Neural progenitor cell (in vitro differentiated cells): ENCODE measurements around the gene SEMA6D. TPM values are rescaled to one million over a fixed set of nuclear protein-coding genes. Genes with fewer than 3 reads are reported as not detected.

Experiments used
- DNase-seq: peaks from one replicate; pipeline ENCODE4 v3.0.0-alpha.2; 2016; ENCODE audit warnings: low spot score
- H2AFZ ChIP-seq: fragments of 200-600 bp; sonication (generic); replicated peaks from 2 replicates; pipeline ENCODE4 v1.6.1; 2016; ENCODE audit warnings: antibody characterized with exemption
- H3F3A ChIP-seq: fragments of 200-600 bp; sonication (generic); 2 replicates; pipeline ENCODE4 v1.6.1; 2016; ENCODE audit warnings: antibody characterized with exemption, low read depth
- H3K27ac ChIP-seq: fragments of 200-600 bp; sonication (generic); 2 replicates; pipeline ENCODE4 v1.5.1; 2016; ENCODE audit warnings: mild to moderate bottlenecking
- H3K27me3 ChIP-seq: fragments of 200-600 bp; sonication (generic); 2 replicates; pipeline ENCODE4 v1.6.1; 2016; ENCODE audit warnings: mild to moderate bottlenecking, moderate library complexity
- H3K36me3 ChIP-seq: fragments of 200-600 bp; sonication (generic); 2 replicates; pipeline ENCODE4 v1.5.1; 2016
- H3K4me1 ChIP-seq: fragments of 200-600 bp; sonication (generic); 2 replicates; pipeline ENCODE4 v1.6.1; 2016; ENCODE audit warnings: mixed run types
- H3K4me2 ChIP-seq: fragments of 200-600 bp; sonication (generic); 2 replicates; pipeline ENCODE4 v1.6.1; 2016
- H3K4me3 ChIP-seq: fragments of 200-600 bp; sonication (generic); 2 replicates; pipeline ENCODE4 v1.5.1; 2016
- H3K79me2 ChIP-seq: fragments of 200-600 bp; sonication (generic); 2 replicates; pipeline ENCODE4 v1.6.1; 2016; ENCODE audit warnings: low read depth
- H3K9ac ChIP-seq: fragments of 200-600 bp; sonication (generic); 2 replicates; pipeline ENCODE4 v1.6.1; 2016
- H3K9me3 ChIP-seq: fragments of 200-600 bp; sonication (generic); 2 replicates; pipeline ENCODE4 v1.5.1; 2016; ENCODE audit warnings: low read depth
- H4K20me1 ChIP-seq: fragments of 200-600 bp; sonication (generic); 2 replicates; pipeline ENCODE4 v1.6.1; 2016; ENCODE audit warnings: low read depth
- H3K27ac Mint-ChIP-seq: 3 replicates; pipeline ENCODE4 v1.8.0; 2021; ENCODE audit warnings: mixed read lengths
- H3K27me3 Mint-ChIP-seq: 2 replicates; pipeline ENCODE4 v1.8.0; 2022; ENCODE audit warnings: low read depth, mild to moderate bottlenecking, inconsistent platforms, moderate library complexity, mixed read lengths; ENCODE audit not compliant: insufficient read depth
- H3K36me3 Mint-ChIP-seq: 3 replicates; pipeline ENCODE4 v1.8.0; 2021; ENCODE audit warnings: mixed read lengths
- H3K4me1 Mint-ChIP-seq: 3 replicates; pipeline ENCODE4 v1.8.0; 2021; ENCODE audit warnings: mixed read lengths
- H3K4me3 Mint-ChIP-seq: 3 replicates; pipeline ENCODE4 v1.8.0; 2021; ENCODE audit warnings: mild to moderate bottlenecking, moderate library complexity, mixed read lengths
- H3K9me3 Mint-ChIP-seq: 3 replicates; pipeline ENCODE4 v1.8.0; 2020; ENCODE audit warnings: mixed read lengths
- CTCF ChIP-seq: fragments of 200-600 bp; sonication (generic); IDR thresholded peaks from 2 replicates; pipeline ENCODE4 v1.5.1; 2017; ENCODE audit warnings: antibody characterized with exemption, mild to moderate bottlenecking
- EZH2 ChIP-seq: fragments of 200-600 bp; sonication (generic); IDR thresholded peaks from 2 replicates; pipeline ENCODE4 v1.6.1; 2017; ENCODE audit warnings: antibody characterized with exemption, mild to moderate bottlenecking, moderate library complexity
- EZH2phosphoT487 ChIP-seq: fragments of 200-600 bp; sonication (generic); IDR thresholded peaks from 2 replicates; pipeline ENCODE4 v1.6.1; 2017; ENCODE audit warnings: antibody characterized with exemption
- total RNA-seq: library from RNA; depleted of rRNA; stranded (reverse); fragments of >200 nt; gene quantifications from 2 replicates; pipeline ENCODE4 v1.2.3, GENCODE V29; 2015; ENCODE audit warnings: low replicate concordance

Gene SEMA6D
- total RNA-seq, 1 donor from 2014 or later, result 23.5 TPM

GRCh38 chr15:47812470-47812999 lies 95.2 kb downstream of the SEMA6D start:
- DNase-seq, result no peak
- H3F3A ChIP-seq, result no peaks in the 10 kb centered on the region
- H3K27ac Mint-ChIP-seq, result no peak overlapping the region
- H3K4me3 ChIP-seq, result no peak overlapping the region
- H3K27me3 Mint-ChIP-seq, result no peaks in the 10 kb centered on the region
- H3K4me1 ChIP-seq, result no peaks in the 10 kb centered on the region
- H3K36me3 Mint-ChIP-seq, result no peaks in the 10 kb centered on the region
- no peak overlapping the region for H3K4me2 ChIP-seq
- H4K20me1 ChIP-seq, result no peaks in the 10 kb centered on the region
- no peak overlapping the region for H2AFZ ChIP-seq
- no peak overlapping the region for H3K9ac ChIP-seq
- H3K79me2 ChIP-seq, result no peaks in the 10 kb centered on the region
- H3K9me3 ChIP-seq, result no peaks in the 10 kb centered on the region
- TF ChIP-seq EZH2, result no peak
- TF ChIP-seq CTCF, result no peak
- TF ChIP-seq EZH2phosphoT487, result no peak
- H3K27me3 ChIP-seq, result no peaks in the 10 kb centered on the region
- no peaks in the 10 kb centered on the region for H3K36me3 ChIP-seq
- no peaks in the 10 kb centered on the region for H3K9me3 Mint-ChIP-seq
- peaks cover 14% of the 10 kb centered on the region for H3K4me1 Mint-ChIP-seq
- H3K4me3 Mint-ChIP-seq, result no peak overlapping the region
- no peak overlapping the region for H3K27ac ChIP-seq

- H3K9me3 Mint-ChIP-seq, result no peaks in the 10 kb centered on the region
- no peak overlapping the region for H2AFZ ChIP-seq
- peaks cover 28% of the 10 kb centered on the region for H3K4me1 Mint-ChIP-seq
- H3K27ac ChIP-seq, result no peak overlapping the region
- no peak for DNase-seq
- no peaks in the 10 kb centered on the region for H3K27me3 Mint-ChIP-seq
- H3K27ac Mint-ChIP-seq, result no peak overlapping the region
- H3K27me3 ChIP-seq, result no peaks in the 10 kb centered on the region
- no peak overlapping the region for H3K9ac ChIP-seq
- H3F3A ChIP-seq, result peaks cover 7% of the 10 kb centered on the region
- no peaks in the 10 kb centered on the region for H3K36me3 ChIP-seq
- H3K79me2 ChIP-seq, result no peaks in the 10 kb centered on the region
- H3K36me3 Mint-ChIP-seq, result no peaks in the 10 kb centered on the region
- TF ChIP-seq EZH2phosphoT487 (no peak), EZH2 (no peak), CTCF (no peak)
- no peak overlapping the region for H3K4me3 ChIP-seq
- H4K20me1 ChIP-seq, result no peaks in the 10 kb centered on the region
- no peaks in the 10 kb centered on the region for H3K9me3 ChIP-seq
- no peak overlapping the region for H3K4me2 ChIP-seq
- no peak overlapping the region for H3K4me3 Mint-ChIP-seq
- H3K4me1 ChIP-seq, result peaks cover 12% of the 10 kb centered on the region
Measured at GRCh38 chr15:47813748-47814384, 96.6 kb downstream of the SEMA6D start.

- Histone ChIP-seq H3K9me3 (no peaks in the 10 kb centered on the region), H3K4me2 (no peak overlapping the region), H4K20me1 (no peaks in the 10 kb centered on the region), H3K79me2 (no peaks in the 10 kb centered on the region), H3K27ac (no peak overlapping the region), H3K4me1 (peaks cover 16% of the 10 kb centered on the region), H3K36me3 (no peaks in the 10 kb centered on the region), H3K27me3 (no peaks in the 10 kb centered on the region), H3K4me3 (no peak overlapping the region), H3K9ac (no peak overlapping the region), H2AFZ (no peak overlapping the region), H3F3A (peaks cover 7% of the 10 kb centered on the region)
- Mint-ChIP-seq H3K4me1 (peaks cover 33% of the 10 kb centered on the region), H3K4me3 (no peak overlapping the region), H3K9me3 (no peaks in the 10 kb centered on the region), H3K36me3 (no peaks in the 10 kb centered on the region), H3K27ac (no peak overlapping the region), H3K27me3 (no peaks in the 10 kb centered on the region)
- TF ChIP-seq CTCF (no peak), EZH2phosphoT487 (no peak), EZH2 (no peak)
- DNase-seq, result no peak
Measured at GRCh38 chr15:47814620-47815019, 97.3 kb downstream of the SEMA6D start.
